ENCODE data around the gene PACS1.
"Not testable (repeated sequence)": the region's sequence is repeated elsewhere in the genome, so short reads cannot be mapped to it uniquely, and the experiment has no call there.

DNA sequence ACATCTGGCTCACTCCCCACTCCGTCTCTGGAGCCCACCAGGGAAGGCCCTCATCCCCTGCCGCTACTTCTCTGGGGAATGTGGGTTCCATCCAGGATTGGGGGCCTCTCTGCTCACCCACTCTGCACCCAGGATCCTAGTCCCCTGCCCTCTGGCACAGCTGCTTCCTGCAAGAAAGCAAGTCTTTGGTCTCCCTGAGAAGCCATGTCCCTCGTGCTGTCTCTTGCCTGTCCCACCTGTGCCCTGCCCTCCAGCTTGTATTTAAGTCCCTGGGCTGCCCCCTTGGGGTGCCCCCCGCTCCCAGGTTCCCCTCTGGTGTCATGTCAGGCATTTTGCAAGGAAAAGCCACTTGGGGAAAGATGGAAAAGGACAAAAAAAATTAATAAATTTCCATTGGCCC lies 207.0 kb downstream of the PACS1 start:
- TF ChIP-seq, protein P1, sequence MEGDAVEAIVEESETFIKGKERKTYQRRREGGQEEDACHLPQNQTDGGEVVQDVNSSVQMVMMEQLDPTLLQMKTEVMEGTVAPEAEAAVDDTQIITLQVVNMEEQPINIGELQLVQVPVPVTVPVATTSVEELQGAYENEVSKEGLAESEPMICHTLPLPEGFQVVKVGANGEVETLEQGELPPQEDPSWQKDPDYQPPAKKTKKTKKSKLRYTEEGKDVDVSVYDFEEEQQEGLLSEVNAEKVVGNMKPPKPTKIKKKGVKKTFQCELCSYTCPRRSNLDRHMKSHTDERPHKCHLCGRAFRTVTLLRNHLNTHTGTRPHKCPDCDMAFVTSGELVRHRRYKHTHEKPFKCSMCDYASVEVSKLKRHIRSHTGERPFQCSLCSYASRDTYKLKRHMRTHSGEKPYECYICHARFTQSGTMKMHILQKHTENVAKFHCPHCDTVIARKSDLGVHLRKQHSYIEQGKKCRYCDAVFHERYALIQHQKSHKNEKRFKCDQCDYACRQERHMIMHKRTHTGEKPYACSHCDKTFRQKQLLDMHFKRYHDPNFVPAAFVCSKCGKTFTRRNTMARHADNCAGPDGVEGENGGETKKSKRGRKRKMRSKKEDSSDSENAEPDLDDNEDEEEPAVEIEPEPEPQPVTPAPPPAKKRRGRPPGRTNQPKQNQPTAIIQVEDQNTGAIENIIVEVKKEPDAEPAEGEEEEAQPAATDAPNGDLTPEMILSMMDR (conservative IDR thresholded peaks at IDR 0.05): not testable (repeated sequence)
- TF ChIP-seq ZFX (IDR thresholded peaks at IDR 0.05): not testable (repeated sequence)
